Endothelial cell of umbilical vein (primary cell): ENCODE results near the gene PTGER2. TPM values are rescaled to one million over a fixed set of nuclear protein-coding genes. Genes with fewer than 3 reads are reported as not detected.

ENCODE experiments used
- BruUV-seq: library from RNA; stranded (reverse); fragments of 400-500 nt; replicated peaks from 2 replicates; lab custom pipeline; 2021; lab: Mats Ljungman, UMichigan
- CTCF ChIA-PET: fragments of 300-600, 350-600 bp; sonication (Branson Sonifier 250); formaldehyde crosslinking; loops from one replicate; lab custom pipeline; 2021; ENCODE audit warnings: antibody characterized with exemption, inconsistent platforms; lab: Charles Lee
- POLR2A ChIA-PET: fragments of 300-600, 350-600 bp; sonication (Branson Sonifier 250); formaldehyde crosslinking; loops from one replicate; lab custom pipeline; 2021; ENCODE audit warnings: antibody characterized with exemption, inconsistent platforms; lab: Charles Lee
- DNase-seq: peaks from one replicate; pipeline ENCODE4 v3.0.0-alpha.2; 2011; ENCODE audit warnings: low read depth, low spot score
- FAIRE-seq: peaks from 2 replicates; lab custom pipeline; 2011; peaks lifted over from hg19 to GRCh38; lab: Jason Lieb, UNC
- H2AFZ ChIP-seq: 2 replicates; pipeline ENCODE4 v1.6.0; 2012; ENCODE audit warnings: low read depth, low read length, control low read depth, inconsistent platforms
- H3K27ac ChIP-seq: 2 replicates; pipeline ENCODE4 v1.5.1; 2011; ENCODE audit warnings: low read depth, mild to moderate bottlenecking, control low read depth, low read length, moderate library complexity; ENCODE audit not compliant: insufficient read depth
- H3K27me3 ChIP-seq, 2 experiments: 2 replicates each; pipeline versions ENCODE4 v1.6.0 to v1.6.1; 2011; ENCODE audit warnings: low read length in 2 of 2, mixed read lengths in 1 of 2; ENCODE audit not compliant: control insufficient read depth in 2 of 2, insufficient read depth in 2 of 2
- H3K36me3 ChIP-seq, 2 experiments: 2 replicates in 1 of 2; 3 replicates in 1 of 2; pipeline ENCODE4 v1.5.1; 2011; ENCODE audit warnings: low read length in 2 of 2, mild to moderate bottlenecking in 1 of 2, moderate library complexity in 1 of 2; ENCODE audit not compliant: control insufficient read depth in 2 of 2, insufficient read depth in 2 of 2; ENCODE audit errors: extremely low read depth in 1 of 2
- H3K4me1 ChIP-seq: 3 replicates; pipeline ENCODE4 v1.5.1; 2011; ENCODE audit warnings: mild to moderate bottlenecking, low read length; ENCODE audit not compliant: control insufficient read depth, insufficient read depth; ENCODE audit errors: extremely low read depth
- H3K4me2 ChIP-seq: 2 replicates; pipeline ENCODE4 v1.6.1; 2011; ENCODE audit warnings: low read length, control low read depth, mixed read lengths; ENCODE audit not compliant: insufficient read depth
- H3K4me3 ChIP-seq, 3 experiments: fragments of 200-600 bp in 1 of 3; sonication (generic), shearing (Covaris generic) in 1 of 3; replicated peaks in 1 of 3; 2 replicates each; pipeline ENCODE4 v1.5.1; 2011 to 2016; ENCODE audit warnings: control low read depth in 3 of 3, low read length in 3 of 3, mild to moderate bottlenecking in 2 of 3, inconsistent platforms in 1 of 3, low read depth in 1 of 3, moderate library complexity in 1 of 3; ENCODE audit not compliant: insufficient read depth in 1 of 3
- H3K79me2 ChIP-seq: 2 replicates; pipeline ENCODE4 v1.6.0; 2012; ENCODE audit warnings: low read length, inconsistent platforms; ENCODE audit not compliant: control insufficient read depth, insufficient read depth
- H3K9ac ChIP-seq: replicated peaks from 2 replicates; pipeline ENCODE3; 2011; ENCODE audit warnings: low read length, control low read depth; ENCODE audit not compliant: insufficient read depth; ENCODE audit errors: extremely low read depth
- H3K9me1 ChIP-seq: replicated peaks from 3 replicates; pipeline ENCODE4 v1.6.0; 2011; ENCODE audit warnings: mild to moderate bottlenecking, low read length; ENCODE audit not compliant: control insufficient read depth, insufficient read depth; ENCODE audit errors: extremely low read depth
- H3K9me3 ChIP-seq: replicated peaks from 2 replicates; pipeline ENCODE4 v1.5.1; 2012; ENCODE audit warnings: low read length, inconsistent platforms; ENCODE audit not compliant: control insufficient read depth, insufficient read depth
- H4K20me1 ChIP-seq: replicated peaks from 2 replicates; pipeline ENCODE3; 2011; ENCODE audit warnings: mild to moderate bottlenecking, low read length; ENCODE audit not compliant: control insufficient read depth, insufficient read depth; ENCODE audit errors: extremely low read depth
- CTCF ChIP-seq, 2 donors: IDR thresholded peaks; 1 replicate in 1 of 2; 2 replicates in 1 of 2; pipeline ENCODE4 v1.5.1; 2011; ENCODE audit warnings: low read length in 2 of 2, mild to moderate bottlenecking in 2 of 2, moderate library complexity in 2 of 2, control low read depth in 1 of 2, inconsistent platforms in 1 of 2, low read depth in 1 of 2; ENCODE audit not compliant: insufficient read depth in 1 of 2; ENCODE audit errors: extremely low read depth in 1 of 2
- EZH2 ChIP-seq: IDR thresholded peaks from 2 replicates; pipeline ENCODE4 v1.6.1; 2012; ENCODE audit warnings: borderline replicate concordance, low read depth, mild to moderate bottlenecking, moderate library complexity, low read length, inconsistent platforms; ENCODE audit not compliant: severe bottlenecking
- FOS ChIP-seq: IDR thresholded peaks from 2 replicates; pipeline ENCODE4 v1.6.1; 2011; ENCODE audit warnings: mild to moderate bottlenecking, low read length, moderate library complexity, borderline replicate concordance; ENCODE audit not compliant: insufficient read depth
- GATA2 ChIP-seq: IDR thresholded peaks from 2 replicates; pipeline ENCODE4 v1.7.0; 2011; ENCODE audit warnings: low read depth, mild to moderate bottlenecking, moderate library complexity, mixed read lengths, low read length; ENCODE audit not compliant: insufficient read length, insufficient read depth
- JUN ChIP-seq: IDR thresholded peaks from 2 replicates; pipeline ENCODE4 v1.6.1; 2011; ENCODE audit warnings: borderline replicate concordance, low read depth; ENCODE audit not compliant: insufficient read length, insufficient read depth
- MAX ChIP-seq: IDR thresholded peaks from 2 replicates; pipeline ENCODE4 v1.6.1; 2011; ENCODE audit not compliant: insufficient read depth, insufficient read length
- MYC ChIP-seq: IDR thresholded peaks from one replicate; pipeline ENCODE4 v1.6.1; 2011; ENCODE audit warnings: mild to moderate bottlenecking, low read depth, low read length
- POLR2A ChIP-seq: IDR thresholded peaks from 2 replicates; pipeline ENCODE4 v1.6.1; 2012; ENCODE audit warnings: low read depth, mild to moderate bottlenecking, control low read depth, low read length
- POLR2AphosphoS5 ChIP-seq: IDR thresholded peaks from 2 replicates; pipeline ENCODE4 v1.6.1; 2012; ENCODE audit warnings: low read depth, mild to moderate bottlenecking, control low read depth, low read length, moderate library complexity; ENCODE audit not compliant: insufficient read depth
- dilution Hi-C: fragments of 300-500 bp; cut with MboI; formaldehyde crosslinking; loops from one replicate; pipeline ENCODE4 v1.15.0; 2019; ENCODE audit warnings: low sequenced_read_pairs; ENCODE audit not compliant: extremely low pct_ligation_motif_present
- intact Hi-C: fragments of 100-400 bp; cut with micrococcal nuclease; formaldehyde crosslinking; loops from one replicate; pipeline ENCODE4 v1.10.0; 2022
- polyA plus RNA-seq, 4 experiments: library from polyadenylated mRNA; depleted of rRNA in 3 of 4; stranded (reverse) in 3 of 4; unstranded in 1 of 4; fragments of >200 nt; gene quantifications; 2 replicates each; pipeline versions ENCODE4 v1.2.1 to v1.2.3, GENCODE V29; 2011 to 2012; ENCODE audit warnings: missing spikeins in 1 of 4
- total RNA-seq: library from RNA; stranded (reverse); gene quantifications from 2 replicates; pipeline ENCODE4 v1.2.3, GENCODE V29; 2021

The PTGER2 gene
- total and polyA plus RNA-seq, 2 donors (not counting 3 experiments of a cell fraction or from before 2014, with no cell fraction given), result not detected

GRCh38 chr14:52352061-52352491, 38.0 kb downstream of the PTGER2 start:
- Histone ChIP-seq H3K9ac (no peak overlapping the region), H3K9me1 (no peaks in the 10 kb centered on the region), H3K9me3 (no peaks in the 10 kb centered on the region), H3K27ac (no peak overlapping the region), H2AFZ (no peak overlapping the region), H3K27me3 (peaks cover 21 to 33% of the 10 kb centered on the region in 2 experiments), H3K4me1 (no peaks in the 10 kb centered on the region), H4K20me1 (no peaks in the 10 kb centered on the region), H3K79me2 (no peaks in the 10 kb centered on the region), H3K4me2 (no peak overlapping the region), H3K36me3 (no peaks in the 10 kb centered on the region), H3K4me3 (no peak overlapping the region)
- CTCF ChIA-PET, result no interaction called here
- dilution Hi-C loops, result no loop called here
- TF ChIP-seq MYC, result no peak
- TF ChIP-seq JUN, result no peak
- TF ChIP-seq GATA2, result no peak
- TF ChIP-seq FOS, result no peak
- intact Hi-C loops, result no loop called here
- DNase-seq, result no peak
- no peak for FAIRE-seq
- BruUV-seq, result no TSS peak
- POLR2A ChIA-PET, result no interaction called here

- Histone ChIP-seq H3K9me1 (no peaks in the 10 kb centered on the region), H4K20me1 (no peaks in the 10 kb centered on the region), H3K79me2 (no peaks in the 10 kb centered on the region), H3K4me3 (no peak overlapping the region), H3K9ac (no peak overlapping the region), H3K36me3 (no peaks in the 10 kb centered on the region), H2AFZ (no peak overlapping the region), H3K27ac (no peak overlapping the region), H3K9me3 (no peaks in the 10 kb centered on the region), H3K4me2 (no peak overlapping the region), H3K27me3 (peaks cover 21 to 33% of the 10 kb centered on the region in 2 experiments), H3K4me1 (no peaks in the 10 kb centered on the region)
- dilution Hi-C loops, result no loop called here
- CTCF ChIA-PET, result no interaction called here
- TF ChIP-seq FOS, result no peak
- no peak for TF ChIP-seq GATA2
- no peak for TF ChIP-seq MAX
- no peak for TF ChIP-seq POLR2AphosphoS5
- no peak for TF ChIP-seq JUN
- no peak for TF ChIP-seq EZH2
- TF ChIP-seq MYC, result no peak
- TF ChIP-seq POLR2A, result no peak
- TF ChIP-seq CTCF (IDR thresholded peaks at IDR 0.05; ENCODE audit: extremely low read depth in 1 of 2, insufficient read depth in 1 of 2, low read depth in 1 of 2, low read length in 2 of 2), result no peak
- POLR2A ChIA-PET, result no interaction called here
- FAIRE-seq, result no peak
- intact Hi-C loops, result no loop called here
- no TSS peak for BruUV-seq
- no peak for DNase-seq
These were observed 38.5 kb downstream of the PTGER2 start for GRCh38 chr14:52352569-52352968.
